Measurements from ENCODE around the gene HCK.

The HCK gene

GRCh38 chr20:32098786-32099185 is 46.7 kb downstream of the HCK start:
- TF ChIP-seq, protein P1, sequence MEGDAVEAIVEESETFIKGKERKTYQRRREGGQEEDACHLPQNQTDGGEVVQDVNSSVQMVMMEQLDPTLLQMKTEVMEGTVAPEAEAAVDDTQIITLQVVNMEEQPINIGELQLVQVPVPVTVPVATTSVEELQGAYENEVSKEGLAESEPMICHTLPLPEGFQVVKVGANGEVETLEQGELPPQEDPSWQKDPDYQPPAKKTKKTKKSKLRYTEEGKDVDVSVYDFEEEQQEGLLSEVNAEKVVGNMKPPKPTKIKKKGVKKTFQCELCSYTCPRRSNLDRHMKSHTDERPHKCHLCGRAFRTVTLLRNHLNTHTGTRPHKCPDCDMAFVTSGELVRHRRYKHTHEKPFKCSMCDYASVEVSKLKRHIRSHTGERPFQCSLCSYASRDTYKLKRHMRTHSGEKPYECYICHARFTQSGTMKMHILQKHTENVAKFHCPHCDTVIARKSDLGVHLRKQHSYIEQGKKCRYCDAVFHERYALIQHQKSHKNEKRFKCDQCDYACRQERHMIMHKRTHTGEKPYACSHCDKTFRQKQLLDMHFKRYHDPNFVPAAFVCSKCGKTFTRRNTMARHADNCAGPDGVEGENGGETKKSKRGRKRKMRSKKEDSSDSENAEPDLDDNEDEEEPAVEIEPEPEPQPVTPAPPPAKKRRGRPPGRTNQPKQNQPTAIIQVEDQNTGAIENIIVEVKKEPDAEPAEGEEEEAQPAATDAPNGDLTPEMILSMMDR (IDR thresholded peaks at IDR 0.05; ENCODE audit: unreplicated experiment in 3 of 3): no peak
- Mint-ChIP-seq H3K27ac (no peak overlapping the region), H3K36me3 (ENCODE audit: low read depth) (no peaks in the 10 kb centered on the region), H3K9me3 (no peaks in the 10 kb centered on the region), H3K4me1 (no peaks in the 10 kb centered on the region), H3K4me3 (no peak overlapping the region), H3K27me3 (ENCODE audit: low read depth) (peaks cover 37% of the 10 kb centered on the region)

- peak overlapping the region; percentile 90 to 98 (median 94) for H3K4me3 Mint-ChIP-seq
- no peaks in the 10 kb centered on the region for H3K9me3 Mint-ChIP-seq
- peaks cover 5% of the 10 kb centered on the region for H3K36me3 Mint-ChIP-seq (ENCODE audit: low read depth)
- peaks cover 15% of the 10 kb centered on the region for H3K27me3 Mint-ChIP-seq (ENCODE audit: low read depth)
- peaks cover 23% of the 10 kb centered on the region for H3K4me1 Mint-ChIP-seq
- TF ChIP-seq, protein P1 (IDR thresholded peaks at IDR 0.05; ENCODE audit: unreplicated experiment in 3 of 3): no peak
- peak overlapping the region; percentile 99 to 100 (median 100) for H3K27ac Mint-ChIP-seq
Measured at GRCh38 chr20:32108814-32109391, 56.9 kb downstream of the HCK start.

GRCh38 chr20:32109392-32110172 is 57.5 kb downstream of the HCK start, which contains the start of gene TM9SF4:
Gene TM9SF4 (plus strand): TSS chr20:32109714. CDS start chr20:32109741, 27 bp downstream.
- H3K27me3 Mint-ChIP-seq (ENCODE audit: low read depth): peaks cover 8% of the 10 kb centered on the region
- H3K9me3 Mint-ChIP-seq: no peaks in the 10 kb centered on the region
- H3K27ac Mint-ChIP-seq: peak within 1 kb of the TSS; percentile 99 to 100 (median 100)
- H3K4me3 Mint-ChIP-seq: peak within 1 kb of the TSS; percentile 90 to 98 (median 94)
- TF ChIP-seq, protein P1 (IDR thresholded peaks at IDR 0.05; ENCODE audit: unreplicated experiment in 3 of 3): no peak
- H3K36me3 Mint-ChIP-seq (ENCODE audit: low read depth): peaks cover 5% of the 10 kb centered on the region
- H3K4me1 Mint-ChIP-seq: peaks cover 23% of the 10 kb centered on the region

GRCh38 chr20:32110173-32110704 is 58.2 kb downstream of the HCK start:
- H3K36me3 Mint-ChIP-seq (ENCODE audit: low read depth): peaks cover 5% of the 10 kb centered on the region
- H3K27me3 Mint-ChIP-seq (ENCODE audit: low read depth): peaks cover 4% of the 10 kb centered on the region
- H3K27ac Mint-ChIP-seq: peak overlapping the region; percentile 99 to 100 (median 100)
- H3K4me1 Mint-ChIP-seq: peaks cover 27% of the 10 kb centered on the region
- peak overlapping the region; percentile 90 to 98 (median 94) for H3K4me3 Mint-ChIP-seq
- no peaks in the 10 kb centered on the region for H3K9me3 Mint-ChIP-seq
- TF ChIP-seq, protein P1 (IDR thresholded peaks at IDR 0.05; ENCODE audit: unreplicated experiment in 3 of 3): no peak

GRCh38 chr20:32110727-32111126 is 58.7 kb downstream of the HCK start:
- Mint-ChIP-seq H3K9me3 (no peaks in the 10 kb centered on the region), H3K36me3 (ENCODE audit: low read depth) (peaks cover 5% of the 10 kb centered on the region), H3K4me3 (peak overlapping the region; percentile 90 to 98 (median 94)), H3K27me3 (ENCODE audit: low read depth) (peaks cover 3% of the 10 kb centered on the region), H3K27ac (peak overlapping the region; percentile 99 to 100 (median 100)), H3K4me1 (peaks cover 30% of the 10 kb centered on the region)
- TF ChIP-seq, protein P1 (IDR thresholded peaks at IDR 0.05; ENCODE audit: unreplicated experiment in 3 of 3): no peak
